ENCODE results near the gene MRPS35.

- TF ChIP-seq REST (IDR thresholded peaks at IDR 0.05; ENCODE audit: insufficient read depth in 1 of 2, low read depth in 2 of 2, low read length in 2 of 2) (no peak), POLR2AphosphoS5 (IDR thresholded peaks at IDR 0.05; ENCODE audit: low read depth, low read length) (no peak), TAF1 (IDR thresholded peaks at IDR 0.05; ENCODE audit: borderline replicate concordance, insufficient read depth, low read length) (no peak)
Observed at GRCh38 chr12:27747111-27747820, 36.6 kb downstream of the MRPS35 start.
